ENCODE results near the gene ITGAL. TPM values are rescaled to one million over a fixed set of nuclear protein-coding genes. Genes with fewer than 3 reads are reported as not detected.
"Not testable (repeated sequence)": the region's sequence is repeated elsewhere in the genome, so short reads cannot be mapped to it uniquely, and the experiment has no call there.

The ITGAL gene
- total RNA-seq, 4 donors from 2014 or later: 1.6 to 2.3 (median 1.8) TPM

DNA sequence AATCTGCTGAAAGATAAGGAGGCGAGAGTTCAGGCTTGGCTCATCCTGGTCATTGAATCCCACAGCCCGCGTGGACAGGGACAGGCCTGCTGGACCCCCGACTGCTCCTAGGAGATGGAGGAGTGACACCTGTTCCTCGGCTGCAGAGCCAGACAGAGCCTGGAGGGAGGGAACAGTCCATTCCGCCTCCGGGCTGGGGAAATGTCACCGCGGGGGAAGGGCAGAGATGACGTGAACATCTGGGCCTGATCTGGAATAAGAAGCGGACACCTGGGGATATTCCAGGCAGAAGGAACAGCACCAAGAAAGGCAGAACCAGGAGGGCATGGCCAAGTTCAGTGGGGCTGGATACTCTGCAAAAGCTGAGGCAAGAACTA, 60.6 kb downstream of the ITGAL start:
- intact Hi-C loops (cut with DNase I; ENCODE audit: low total_unique reads): no loop called here
- no peak overlapping the region for H3K4me3 ChIP-seq (ENCODE audit: low read depth, poor library complexity, severe bottlenecking)

DNA sequence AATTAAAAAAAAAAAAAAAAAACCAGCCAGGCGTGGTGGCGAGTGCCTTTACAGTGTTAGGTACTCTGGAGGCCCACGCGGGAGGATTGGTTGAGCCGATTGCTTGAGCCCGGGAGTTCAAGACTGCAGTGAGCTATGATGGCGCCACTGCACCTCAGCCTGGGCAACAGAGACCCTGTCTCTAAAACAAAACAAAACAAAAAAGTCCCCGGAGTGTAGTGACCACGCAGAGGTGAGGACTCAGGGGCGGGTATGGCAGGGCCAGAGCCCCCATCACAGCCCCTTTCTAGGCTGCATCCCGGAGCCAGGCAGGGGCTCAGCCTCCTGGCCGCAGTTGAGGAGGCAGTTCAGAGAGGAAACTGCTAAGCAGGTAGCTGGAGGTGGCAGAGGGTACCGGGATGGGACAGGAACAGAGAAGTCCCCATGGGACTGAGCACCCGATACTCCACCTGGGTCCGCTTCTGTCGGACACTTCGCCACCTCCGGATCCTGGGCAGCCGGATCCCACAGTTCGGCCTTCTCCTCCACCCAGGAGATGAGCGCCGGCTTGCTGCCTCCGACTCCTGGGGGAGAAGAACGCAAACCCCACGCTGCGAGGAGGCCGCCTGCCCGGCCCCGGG, 61.3 kb downstream of the ITGAL start:
- intact Hi-C loops (cut with DNase I; ENCODE audit: low total_unique reads): no loop called here
- no peak for DNase-seq (ENCODE audit: low spot score in 2 of 2)
- 18 to 19% methylated on average over 19 to 22 of the region's 29 CpGs for WGBS, 2 donors
- H3K4me3 ChIP-seq (ENCODE audit: low read depth, poor library complexity, severe bottlenecking): peak overlapping the region; percentile 56
- TF ChIP-seq, protein P1, sequence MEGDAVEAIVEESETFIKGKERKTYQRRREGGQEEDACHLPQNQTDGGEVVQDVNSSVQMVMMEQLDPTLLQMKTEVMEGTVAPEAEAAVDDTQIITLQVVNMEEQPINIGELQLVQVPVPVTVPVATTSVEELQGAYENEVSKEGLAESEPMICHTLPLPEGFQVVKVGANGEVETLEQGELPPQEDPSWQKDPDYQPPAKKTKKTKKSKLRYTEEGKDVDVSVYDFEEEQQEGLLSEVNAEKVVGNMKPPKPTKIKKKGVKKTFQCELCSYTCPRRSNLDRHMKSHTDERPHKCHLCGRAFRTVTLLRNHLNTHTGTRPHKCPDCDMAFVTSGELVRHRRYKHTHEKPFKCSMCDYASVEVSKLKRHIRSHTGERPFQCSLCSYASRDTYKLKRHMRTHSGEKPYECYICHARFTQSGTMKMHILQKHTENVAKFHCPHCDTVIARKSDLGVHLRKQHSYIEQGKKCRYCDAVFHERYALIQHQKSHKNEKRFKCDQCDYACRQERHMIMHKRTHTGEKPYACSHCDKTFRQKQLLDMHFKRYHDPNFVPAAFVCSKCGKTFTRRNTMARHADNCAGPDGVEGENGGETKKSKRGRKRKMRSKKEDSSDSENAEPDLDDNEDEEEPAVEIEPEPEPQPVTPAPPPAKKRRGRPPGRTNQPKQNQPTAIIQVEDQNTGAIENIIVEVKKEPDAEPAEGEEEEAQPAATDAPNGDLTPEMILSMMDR (IDR thresholded peaks at IDR 0.05): no peak
- TF ChIP-seq POLR2A (IDR thresholded peaks at IDR 0.05): no peak

More for the DNA sequence above, 60.6 kb downstream of the ITGAL start:
- TF ChIP-seq POLR2A (IDR thresholded peaks at IDR 0.05): no peak
- TF ChIP-seq, protein P1 (IDR thresholded peaks at IDR 0.05): no peak
- WGBS, 2 donors: 53 to 66% methylated on average over 11 of the region's 11 CpGs
- no peak for DNase-seq (ENCODE audit: low spot score in 2 of 2)

DNA sequence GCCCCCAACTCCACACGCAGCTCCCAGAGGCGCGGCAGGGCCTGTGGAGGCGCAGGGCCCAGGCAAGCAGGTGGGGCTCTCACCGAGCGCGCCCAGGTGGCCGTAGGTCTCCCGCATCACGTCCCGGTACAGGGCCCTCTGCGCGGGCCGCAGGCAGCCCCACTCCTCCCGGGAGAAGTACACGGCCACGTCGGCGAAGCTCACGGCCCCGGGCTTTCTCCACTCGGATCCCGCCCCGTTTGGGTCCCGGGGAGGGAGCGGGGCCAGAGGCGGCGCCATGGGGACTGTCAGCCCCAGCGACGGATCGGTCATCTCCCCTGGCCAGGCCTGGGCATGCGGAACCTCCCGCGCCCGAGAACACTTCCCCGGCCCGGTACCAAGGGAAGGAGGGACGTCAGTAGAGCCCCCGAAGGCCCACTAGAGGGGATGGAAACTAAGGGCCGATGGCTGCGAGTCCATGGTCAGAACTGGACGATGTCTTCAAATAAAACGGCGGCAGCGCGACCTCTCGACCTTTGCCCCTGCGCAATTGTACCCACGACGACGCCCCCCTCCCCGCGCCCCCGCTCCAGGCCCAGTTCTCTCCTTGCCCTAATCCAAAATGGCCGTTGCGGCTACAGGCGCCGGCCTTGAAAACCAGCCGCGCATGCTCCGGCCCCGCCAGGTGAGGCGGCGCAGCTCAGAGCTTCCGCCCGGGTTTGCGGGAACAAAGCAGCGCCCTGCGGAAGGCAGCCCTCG, 62.0 kb downstream of the ITGAL start, which contains the start of gene ZNF747:
ZNF747 (minus strand) TSS at position 491 of the 738 bp plus-strand sequence; CDS start at position 312, 179 bp downstream.
- TF ChIP-seq, protein P1 (IDR thresholded peaks at IDR 0.05): no peak
- no peak for TF ChIP-seq POLR2A (IDR thresholded peaks at IDR 0.05)
- 0% methylated on average over 20 to 44 of the region's 70 CpGs for WGBS, 2 donors
- peak; percentile 91 to 99 for DNase-seq (ENCODE audit: low spot score in 2 of 2)
- intact Hi-C loops (cut with DNase I; ENCODE audit: low total_unique reads): no loop called here
- peak within 1 kb of the TSS; percentile 56 for H3K4me3 ChIP-seq (ENCODE audit: low read depth, poor library complexity, severe bottlenecking)

DNA sequence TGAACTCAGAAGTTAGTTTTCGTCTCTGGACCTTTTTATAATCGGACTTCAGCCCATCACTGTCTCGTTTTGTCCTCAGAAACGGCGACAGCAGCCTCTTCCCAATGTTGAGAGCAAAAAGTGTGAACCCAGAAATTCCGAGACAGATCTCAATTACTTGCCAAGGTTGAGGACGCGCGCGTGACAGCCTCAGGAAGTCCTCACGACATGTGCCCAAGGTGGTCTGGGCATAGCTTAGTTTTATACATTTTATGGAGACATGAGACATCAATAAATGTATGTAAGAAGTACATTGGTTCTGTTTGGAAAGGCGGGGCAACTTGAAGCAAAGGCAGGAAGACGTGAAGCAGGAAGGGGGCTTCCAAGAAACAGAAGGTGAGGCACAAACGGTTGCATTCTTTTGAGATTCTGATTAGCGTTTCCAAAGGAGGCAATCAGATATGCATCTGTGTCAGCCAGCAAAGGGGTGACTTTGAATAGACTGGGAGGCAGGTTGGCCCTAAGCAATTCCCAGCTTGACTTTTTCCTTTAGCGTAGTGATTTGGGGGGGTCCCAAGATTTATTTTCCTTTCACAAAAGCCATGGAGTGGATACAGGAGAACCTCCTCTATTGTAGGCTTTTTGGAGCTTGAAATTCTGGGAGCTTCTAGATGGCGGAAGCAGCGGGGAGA, 62.7 kb downstream of the ITGAL start:
- no peak for DNase-seq (ENCODE audit: low spot score in 2 of 2)
- TF ChIP-seq, protein P1 (IDR thresholded peaks at IDR 0.05): no peak
- TF ChIP-seq POLR2A (IDR thresholded peaks at IDR 0.05): no peak
- intact Hi-C loops (cut with DNase I; ENCODE audit: low total_unique reads): no loop called here
- WGBS, 2 donors: 2% methylated on average over 18 of the region's 18 CpGs
- peak overlapping the region; percentile 56 for H3K4me3 ChIP-seq (ENCODE audit: low read depth, poor library complexity, severe bottlenecking)

DNA sequence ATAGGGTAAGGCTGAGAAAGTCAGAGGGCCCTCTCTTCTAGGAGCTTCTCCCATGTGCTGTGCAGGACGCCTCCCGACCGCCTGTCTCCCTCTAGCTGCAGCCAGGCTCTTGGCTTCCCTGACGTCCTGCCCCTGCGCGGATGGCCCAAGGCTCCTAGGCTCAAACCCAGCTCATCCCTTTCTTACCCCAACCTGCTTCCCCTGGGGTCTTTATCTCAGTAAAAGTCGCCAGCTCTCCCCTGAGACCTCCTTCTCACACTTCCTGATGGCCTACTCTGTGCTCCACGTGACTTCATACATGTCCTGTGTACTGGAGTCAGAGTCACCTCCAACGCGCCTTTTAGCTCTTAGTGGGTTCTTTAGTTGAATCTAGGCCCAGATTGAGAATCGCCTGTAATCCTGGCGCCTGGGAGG, 63.2 kb downstream of the ITGAL start:
- intact Hi-C loops (cut with DNase I; ENCODE audit: low total_unique reads): no loop called here
- peak; percentile 73 to 95 for DNase-seq (ENCODE audit: low spot score in 2 of 2)
- WGBS, 2 donors: 24 to 25% methylated on average over 12 of the region's 12 CpGs
- no peak overlapping the region for H3K4me3 ChIP-seq (ENCODE audit: low read depth, poor library complexity, severe bottlenecking)
- no peak for TF ChIP-seq POLR2A (IDR thresholded peaks at IDR 0.05)
- TF ChIP-seq, protein P1 (IDR thresholded peaks at IDR 0.05): no peak

DNA sequence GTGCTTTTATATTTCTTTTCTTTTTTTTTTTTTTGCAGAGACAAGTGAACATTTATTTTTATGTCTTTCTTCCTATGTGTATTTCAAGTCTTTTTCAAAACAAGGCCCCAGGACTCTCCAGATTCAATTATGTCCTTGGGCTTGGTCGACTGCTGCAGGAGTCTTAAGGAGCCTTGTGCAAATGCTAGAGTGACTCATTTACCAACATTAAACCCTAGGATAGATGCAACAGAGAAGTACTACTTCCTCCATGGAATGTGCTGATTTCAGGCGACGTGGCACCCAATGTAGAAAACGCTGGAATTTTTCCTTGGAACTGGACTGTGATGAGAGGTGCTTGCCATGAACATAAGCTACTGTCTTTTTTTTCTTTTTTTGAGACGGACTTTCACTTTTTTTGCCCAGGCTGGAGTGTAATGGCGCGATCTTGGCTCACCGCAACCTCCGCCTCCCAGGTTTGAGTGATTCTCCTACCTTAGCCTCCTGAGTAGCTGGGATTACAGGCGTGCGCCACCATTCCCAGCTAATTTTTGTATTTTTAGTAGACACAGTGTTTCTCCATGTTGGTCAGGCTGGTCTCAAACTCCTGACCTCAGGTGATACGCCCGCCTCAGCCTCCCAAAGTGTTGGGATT, 64.0 kb downstream of the ITGAL start:
- DNase-seq (ENCODE audit: low spot score in 2 of 2); intact Hi-C loops (cut with DNase I; ENCODE audit: low total_unique reads); H3K4me3 ChIP-seq (ENCODE audit: low read depth, poor library complexity, severe bottlenecking): not testable (repeated sequence)
- 91 to 92% methylated on average over 13 of the region's 13 CpGs for WGBS, 2 donors
